Prostate gland (tissue), 2 donors: ENCODE data around the gene MTX2.

Experiments
- CTCF ChIP-seq, 4 experiments: fragments of 200-600 bp in 2 of 4; fragments of 450-650 bp in 2 of 4; sonication (generic) in 2 of 4; IDR thresholded peaks; 1 replicate in 3 of 4; 2 replicates in 1 of 4; pipeline ENCODE4 v1.5.1; 2016 to 2019; ENCODE audit warnings: antibody characterized with exemption in 4 of 4, mild to moderate bottlenecking in 2 of 4, moderate library complexity in 2 of 4
- POLR2A ChIP-seq: fragments of 450-650 bp; IDR thresholded peaks from one replicate; pipeline ENCODE4 v1.6.1; 2016; ENCODE audit warnings: antibody characterized with exemption, mild to moderate bottlenecking
- POLR2AphosphoS5 ChIP-seq: sonication (generic); formaldehyde crosslinking; IDR thresholded peaks from one replicate; pipeline ENCODE4 v1.6.1; 2017; ENCODE audit warnings: antibody characterized with exemption

DNA sequence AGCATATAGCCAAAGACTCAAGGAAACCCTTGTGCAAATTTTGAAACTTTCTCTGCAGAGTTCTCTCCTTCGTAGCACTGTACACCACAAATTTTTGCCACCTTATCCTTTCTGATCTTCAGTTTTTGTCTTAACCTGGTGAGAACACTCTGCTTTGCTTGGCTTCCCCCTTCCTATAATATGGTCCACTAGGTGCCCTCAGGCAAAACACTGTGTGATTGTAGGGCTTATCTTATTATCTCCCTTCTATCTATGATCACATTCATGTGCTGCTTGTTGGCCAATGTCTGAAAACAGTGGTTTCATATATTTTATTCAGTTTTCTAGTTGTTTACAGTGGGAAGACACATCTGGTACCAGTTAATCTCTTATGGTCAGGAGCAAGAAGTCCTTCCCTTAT is 111.1 kb downstream of the MTX2 start:
- no peak for TF ChIP-seq CTCF (IDR thresholded peaks at IDR 0.05)
- no peak for TF ChIP-seq POLR2A
- TF ChIP-seq POLR2AphosphoS5: no peak
